ENCODE results near the gene USH2A. TPM values are rescaled to one million over a fixed set of nuclear protein-coding genes. Genes with fewer than 3 reads are reported as not detected.
"Not testable (repeated sequence)": the region's sequence is repeated elsewhere in the genome, so short reads cannot be mapped to it uniquely, and the experiment has no call there.

The USH2A gene
- total RNA-seq, 4 donors from 2014 or later: 0.14 TPM; not detected in 3

DNA sequence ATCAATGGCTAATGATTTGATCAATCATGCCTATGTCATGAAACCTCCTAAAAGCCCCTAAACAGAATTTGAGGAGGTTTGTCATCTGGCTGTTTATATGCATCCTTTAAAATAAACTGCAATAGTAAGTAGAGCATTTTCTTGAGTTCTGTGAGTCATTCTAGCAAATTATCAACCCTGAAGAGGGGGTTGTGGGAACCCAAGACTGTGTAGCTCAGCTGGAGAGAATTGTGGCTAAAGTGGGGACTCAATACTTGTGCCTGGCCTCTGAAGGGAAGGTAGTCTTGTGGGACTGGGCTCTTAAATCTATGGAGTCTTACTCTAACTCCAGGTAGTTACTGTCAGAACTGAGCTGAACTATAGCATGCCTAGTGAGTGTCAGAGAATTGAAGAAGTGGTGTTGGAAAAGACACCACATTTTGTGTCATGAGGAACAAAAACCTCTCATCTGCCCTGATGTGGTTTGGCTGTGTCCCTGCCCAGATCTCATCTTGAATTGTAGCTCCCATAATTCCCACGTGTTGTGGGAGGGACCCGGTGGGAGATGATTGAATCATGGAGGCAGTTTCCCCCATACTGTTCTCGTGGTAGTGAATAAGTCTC is 402.4 kb downstream of the USH2A start:
- no peaks in the 10 kb centered on the region for H3K9me3 ChIP-seq
- no peak overlapping the region for H3K4me3 ChIP-seq
- intact Hi-C loops (cut with DNase I; ENCODE audit: low total_unique reads): no loop called here
- TF ChIP-seq POLR2A (IDR thresholded peaks at IDR 0.05): no peak
- TF ChIP-seq, protein P1, sequence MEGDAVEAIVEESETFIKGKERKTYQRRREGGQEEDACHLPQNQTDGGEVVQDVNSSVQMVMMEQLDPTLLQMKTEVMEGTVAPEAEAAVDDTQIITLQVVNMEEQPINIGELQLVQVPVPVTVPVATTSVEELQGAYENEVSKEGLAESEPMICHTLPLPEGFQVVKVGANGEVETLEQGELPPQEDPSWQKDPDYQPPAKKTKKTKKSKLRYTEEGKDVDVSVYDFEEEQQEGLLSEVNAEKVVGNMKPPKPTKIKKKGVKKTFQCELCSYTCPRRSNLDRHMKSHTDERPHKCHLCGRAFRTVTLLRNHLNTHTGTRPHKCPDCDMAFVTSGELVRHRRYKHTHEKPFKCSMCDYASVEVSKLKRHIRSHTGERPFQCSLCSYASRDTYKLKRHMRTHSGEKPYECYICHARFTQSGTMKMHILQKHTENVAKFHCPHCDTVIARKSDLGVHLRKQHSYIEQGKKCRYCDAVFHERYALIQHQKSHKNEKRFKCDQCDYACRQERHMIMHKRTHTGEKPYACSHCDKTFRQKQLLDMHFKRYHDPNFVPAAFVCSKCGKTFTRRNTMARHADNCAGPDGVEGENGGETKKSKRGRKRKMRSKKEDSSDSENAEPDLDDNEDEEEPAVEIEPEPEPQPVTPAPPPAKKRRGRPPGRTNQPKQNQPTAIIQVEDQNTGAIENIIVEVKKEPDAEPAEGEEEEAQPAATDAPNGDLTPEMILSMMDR (IDR thresholded peaks at IDR 0.05): no peak
- no peak for DNase-seq
- no peak overlapping the region for H3K27ac ChIP-seq
- no peaks in the 10 kb centered on the region for H3K36me3 ChIP-seq
- no peaks in the 10 kb centered on the region for H3K27me3 ChIP-seq
- H3K4me1 ChIP-seq: no peaks in the 10 kb centered on the region

DNA sequence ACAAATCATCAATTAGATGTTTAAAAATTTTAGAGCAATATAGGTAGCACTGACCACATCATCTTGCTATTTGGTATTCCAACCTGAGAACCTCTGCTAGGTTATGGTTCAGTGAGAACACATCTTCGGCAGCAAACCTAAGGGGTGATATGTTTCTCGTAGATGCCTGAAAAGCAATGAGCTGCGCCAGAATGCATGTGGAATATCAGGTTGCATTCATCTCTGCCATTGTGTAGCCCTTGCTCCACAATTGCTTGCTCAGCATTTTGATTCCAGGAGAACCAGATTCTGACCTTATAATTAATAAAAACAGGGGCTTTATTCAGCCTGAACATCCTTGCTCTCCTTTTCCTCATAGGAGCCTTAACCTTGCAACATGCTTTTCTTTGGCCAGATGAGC is 408.1 kb downstream of the USH2A start:
- TF ChIP-seq POLR2A (IDR thresholded peaks at IDR 0.05): no peak
- TF ChIP-seq, protein P1 (IDR thresholded peaks at IDR 0.05): no peak

DNA sequence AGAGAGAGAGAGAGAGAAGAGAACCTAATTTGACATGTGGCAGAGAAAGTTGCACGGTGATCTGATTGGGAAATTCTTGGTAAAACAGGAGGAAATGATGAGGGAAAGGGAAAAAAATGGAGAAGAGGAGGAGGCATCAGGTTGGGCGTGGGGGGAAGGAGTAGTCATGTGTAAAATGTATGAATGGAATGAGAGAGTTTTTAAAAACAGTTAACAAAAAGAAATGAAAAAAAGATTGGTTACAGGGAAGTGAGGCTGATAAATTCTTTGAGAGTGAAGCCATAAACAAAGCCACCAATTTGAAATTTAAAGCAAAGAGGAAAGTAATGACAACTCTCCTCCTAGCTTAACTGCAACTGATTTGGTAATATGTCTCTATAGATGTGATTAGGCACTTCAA is 409.2 kb downstream of the USH2A start:
- intact Hi-C loops (cut with DNase I; ENCODE audit: low total_unique reads): no loop called here
- no peak for DNase-seq
- Histone ChIP-seq H3K4me3 (no peak overlapping the region), H3K9me3 (no peaks in the 10 kb centered on the region), H3K4me1 (no peaks in the 10 kb centered on the region), H3K27ac (no peak overlapping the region), H3K27me3 (no peaks in the 10 kb centered on the region), H3K36me3 (no peaks in the 10 kb centered on the region)
- TF ChIP-seq, protein P1 (IDR thresholded peaks at IDR 0.05): no peak
- no peak for TF ChIP-seq POLR2A (IDR thresholded peaks at IDR 0.05)

More for the DNA sequence above, 408.1 kb downstream of the USH2A start:
- intact Hi-C loops (cut with DNase I; ENCODE audit: low total_unique reads): no loop called here
- DNase-seq: no peak
- Histone ChIP-seq H3K4me3 (no peak overlapping the region), H3K9me3 (no peaks in the 10 kb centered on the region), H3K27ac (no peak overlapping the region), H3K36me3 (no peaks in the 10 kb centered on the region), H3K27me3 (no peaks in the 10 kb centered on the region), H3K4me1 (no peaks in the 10 kb centered on the region)

DNA sequence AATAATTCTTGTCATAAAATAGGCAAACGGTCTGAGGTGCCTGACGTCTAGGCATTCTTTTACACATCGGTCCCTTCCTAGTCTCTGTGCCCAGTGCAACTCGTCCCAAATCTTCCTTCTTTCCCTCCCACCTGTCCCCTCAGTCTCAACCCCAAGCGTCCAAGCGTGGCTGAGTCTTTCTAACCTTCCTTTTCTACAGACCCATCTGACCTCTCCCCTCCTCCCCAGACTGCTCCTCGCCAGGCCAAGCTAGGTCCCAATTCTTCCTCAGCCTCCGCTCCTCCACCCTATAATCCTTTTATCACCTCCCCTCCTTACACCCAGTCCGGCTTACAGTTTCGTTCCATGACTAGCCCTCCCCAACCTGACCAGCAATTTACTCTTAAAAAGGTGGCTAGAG is 413.8 kb downstream of the USH2A start:
- H3K4me3 ChIP-seq; H3K27me3 ChIP-seq; H3K4me1 ChIP-seq; DNase-seq; H3K36me3 ChIP-seq; H3K27ac ChIP-seq; intact Hi-C loops (cut with DNase I; ENCODE audit: low total_unique reads); H3K9me3 ChIP-seq: not testable (repeated sequence)

DNA sequence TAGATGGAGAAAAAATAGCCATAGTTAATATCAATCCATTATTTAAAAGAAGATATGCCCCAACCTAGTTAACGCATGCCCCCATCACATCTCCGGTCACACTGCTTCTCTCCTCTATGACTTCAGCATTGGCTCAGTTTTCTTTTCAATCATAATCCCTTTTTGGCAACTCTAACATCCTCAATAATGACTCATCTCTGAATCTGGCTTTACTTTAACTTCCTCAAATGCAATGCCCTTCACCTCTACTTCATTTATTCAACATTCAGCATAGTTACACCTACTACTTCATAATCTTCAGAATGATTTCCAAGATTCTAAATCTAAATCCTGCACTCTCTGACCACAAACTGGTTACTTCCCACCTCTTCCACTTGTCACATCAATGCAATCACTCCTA is 417.3 kb downstream of the USH2A start:
- intact Hi-C loops (cut with DNase I; ENCODE audit: low total_unique reads): no loop called here
- Histone ChIP-seq H3K27ac (no peak overlapping the region), H3K4me1 (no peaks in the 10 kb centered on the region), H3K9me3 (no peaks in the 10 kb centered on the region), H3K27me3 (no peaks in the 10 kb centered on the region), H3K4me3 (no peak overlapping the region), H3K36me3 (no peaks in the 10 kb centered on the region)
- TF ChIP-seq POLR2A (IDR thresholded peaks at IDR 0.05): no peak
- TF ChIP-seq, protein P1 (IDR thresholded peaks at IDR 0.05): no peak
- DNase-seq: no peak

DNA sequence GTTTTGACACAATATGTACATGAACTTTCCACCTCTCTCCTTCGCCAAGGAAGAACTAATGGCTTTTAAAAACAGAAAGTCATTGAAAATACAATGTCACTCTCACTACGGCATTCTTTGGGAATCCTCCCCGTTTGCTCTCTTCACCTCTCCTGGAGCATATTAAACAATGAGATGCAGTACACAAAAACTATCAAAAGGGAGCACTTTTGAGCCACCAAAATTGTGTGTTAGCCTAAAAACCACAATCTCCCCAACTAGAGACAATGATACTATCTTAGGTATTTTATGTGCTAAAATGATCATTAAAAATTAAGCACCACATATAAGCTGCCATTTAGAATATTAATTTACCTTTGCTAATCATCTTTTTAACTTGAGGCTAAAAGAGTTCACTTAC is 430.6 kb downstream of the USH2A start:
- no peak overlapping the region for H3K27ac ChIP-seq
- intact Hi-C loops (cut with DNase I; ENCODE audit: low total_unique reads): no loop called here
- no peaks in the 10 kb centered on the region for H3K36me3 ChIP-seq
- no peaks in the 10 kb centered on the region for H3K27me3 ChIP-seq
- no peaks in the 10 kb centered on the region for H3K4me1 ChIP-seq
- TF ChIP-seq, protein P1 (IDR thresholded peaks at IDR 0.05): no peak
- TF ChIP-seq POLR2A (IDR thresholded peaks at IDR 0.05): no peak
- no peak for DNase-seq
- no peak overlapping the region for H3K4me3 ChIP-seq
- H3K9me3 ChIP-seq: no peaks in the 10 kb centered on the region
